ENCODE data around the gene PDE4D.
"Not testable (repeated sequence)": the region's sequence is repeated elsewhere in the genome, so short reads cannot be mapped to it uniquely, and the experiment has no call there.

Gene PDE4D

GRCh38 chr5:59496524-59497134 is 396.9 kb downstream of the PDE4D start:
- peak; percentile 44 for DNase-seq

GRCh38 chr5:59491945-59492344 is 401.6 kb downstream of the PDE4D start:
- DNase-seq, result no peak

GRCh38 chr5:59489551-59489950 is 404.0 kb downstream of the PDE4D start:
- DNase-seq, result no peak

GRCh38 chr5:59487772-59488729 is 405.5 kb downstream of the PDE4D start:
- DNase-seq, result no peak

- DNase-seq, result no peak
These were observed 406.3 kb downstream of the PDE4D start for GRCh38 chr5:59487068-59487686.

- no peak for DNase-seq
These were observed 407.0 kb downstream of the PDE4D start for GRCh38 chr5:59486508-59486907.

GRCh38 chr5:59485629-59486439 is 407.7 kb downstream of the PDE4D start:
- DNase-seq, result peak; percentile 74

- DNase-seq, result peak; percentile 62
These were observed 408.4 kb downstream of the PDE4D start for GRCh38 chr5:59485107-59485506.

- no peak for DNase-seq
These were observed 408.9 kb downstream of the PDE4D start for GRCh38 chr5:59484618-59485017.

GRCh38 chr5:59483971-59484472 is 409.5 kb downstream of the PDE4D start:
- DNase-seq, result peak; percentile 82

GRCh38 chr5:59479086-59479485 is 414.4 kb downstream of the PDE4D start:
- no peak for DNase-seq

GRCh38 chr5:59474324-59474723 is 419.2 kb downstream of the PDE4D start:
- DNase-seq, result no peak

- no peak for DNase-seq
These were observed 419.9 kb downstream of the PDE4D start for GRCh38 chr5:59473611-59474010.

- DNase-seq, result no peak
These were observed 422.1 kb downstream of the PDE4D start for GRCh38 chr5:59471463-59471862.

GRCh38 chr5:59467969-59468368 is 425.6 kb downstream of the PDE4D start:
- no peak for DNase-seq

- no peak for DNase-seq
These were observed 427.3 kb downstream of the PDE4D start for GRCh38 chr5:59466271-59466670.

- no peak for DNase-seq
These were observed 428.6 kb downstream of the PDE4D start for GRCh38 chr5:59464969-59465368.

GRCh38 chr5:59463618-59464166 is 429.8 kb downstream of the PDE4D start:
- DNase-seq, result not testable (repeated sequence)

- no peak for DNase-seq
These were observed 430.6 kb downstream of the PDE4D start for GRCh38 chr5:59462956-59463355.

GRCh38 chr5:59460368-59461153 is 433.0 kb downstream of the PDE4D start:
- no peak for DNase-seq

- no peak for DNase-seq
These were observed 434.4 kb downstream of the PDE4D start for GRCh38 chr5:59458966-59459729.
